HCT116 (cell line): Measurements from ENCODE around the gene SLC13A4.

ENCODE experiments used
- CEBPB ChIP-seq: IDR thresholded peaks from 2 replicates; pipeline ENCODE4 v1.6.1; 2012; ENCODE audit warnings: low read depth
- EGR1 ChIP-seq: IDR thresholded peaks from 2 replicates; pipeline ENCODE4 v1.6.1; 2012; ENCODE audit warnings: low read depth
- EZH2 ChIP-seq: fragments of 200-600 bp; sonication (generic); IDR thresholded peaks from 2 replicates; pipeline ENCODE4 v1.6.1; 2017; ENCODE audit warnings: antibody characterized with exemption, mixed run types
- JUND ChIP-seq: IDR thresholded peaks from 2 replicates; pipeline ENCODE4 v1.6.1; 2012
- POLR2A ChIP-seq: IDR thresholded peaks from 2 replicates; pipeline ENCODE4 v1.7.0; 2011; ENCODE audit warnings: borderline replicate concordance; ENCODE audit not compliant: insufficient read depth, insufficient read length; ENCODE audit errors: extremely low read depth
- POLR2AphosphoS5 ChIP-seq: IDR thresholded peaks from 2 replicates; pipeline ENCODE4 v1.6.1; 2011; ENCODE audit warnings: mild to moderate bottlenecking, low read depth, low read length, moderate library complexity
- RAD21 ChIP-seq: IDR thresholded peaks from 2 replicates; pipeline ENCODE4 v1.6.1; 2012; ENCODE audit warnings: low read depth, mild to moderate bottlenecking
- SIN3A ChIP-seq: IDR thresholded peaks from 2 replicates; pipeline ENCODE4 v1.6.1; 2012; ENCODE audit warnings: low read depth
- ZFX ChIP-seq: fragments of 450-650 bp; IDR thresholded peaks from 2 replicates; pipeline ENCODE4 v1.6.1; 2017
- ZNF274 ChIP-seq: fragments of 200-500 bp; sonication (Bioruptor generic); IDR thresholded peaks from 2 replicates; pipeline ENCODE4 v1.6.1; 2014; ENCODE audit warnings: mild to moderate bottlenecking, low read depth, low read length, inconsistent platforms
- TF ChIP-seq, protein P1 (sequence below), 3 experiments: fragments of 200-600 bp in 1 of 3; sonication (generic) in 1 of 3; IDR thresholded peaks in 2 of 3; conservative IDR thresholded peaks in 1 of 3; 2 replicates each; pipeline ENCODE4 v1.5.1; 2012 to 2017; ENCODE audit warnings: low read depth in 2 of 3, low read length in 2 of 3, antibody characterized with exemption in 1 of 3, borderline replicate concordance in 1 of 3, control low read depth in 1 of 3, mild to moderate bottlenecking in 1 of 3, mixed read lengths in 1 of 3, mixed run types in 1 of 3, moderate library complexity in 1 of 3; ENCODE audit not compliant: insufficient read depth in 1 of 3
- TF ChIP-seq, protein P2 (sequence below): IDR thresholded peaks from 2 replicates; pipeline ENCODE4 v1.6.1; 2012

DNA sequence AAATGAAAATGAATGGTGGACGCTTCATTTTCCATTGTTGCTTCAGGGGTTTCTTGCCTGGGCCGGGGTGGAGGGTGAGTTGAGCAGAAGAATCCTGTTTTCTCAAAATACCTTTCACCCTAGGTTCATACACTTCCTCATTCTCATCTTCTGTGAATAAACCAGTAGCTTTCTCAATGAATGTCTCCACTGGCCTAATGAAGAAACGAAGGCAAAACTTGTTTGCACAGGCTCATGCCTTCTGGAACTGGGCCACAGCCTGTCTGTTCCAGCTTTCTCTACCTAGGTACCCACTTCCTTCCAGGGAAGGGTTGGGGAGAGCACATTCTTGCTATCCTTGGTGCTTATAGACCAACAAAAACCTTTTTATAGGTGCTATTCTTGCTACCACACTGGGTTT is 44.4 kb downstream of the SLC13A4 start:
- TF ChIP-seq POLR2AphosphoS5: no peak
- TF ChIP-seq, protein P1, sequence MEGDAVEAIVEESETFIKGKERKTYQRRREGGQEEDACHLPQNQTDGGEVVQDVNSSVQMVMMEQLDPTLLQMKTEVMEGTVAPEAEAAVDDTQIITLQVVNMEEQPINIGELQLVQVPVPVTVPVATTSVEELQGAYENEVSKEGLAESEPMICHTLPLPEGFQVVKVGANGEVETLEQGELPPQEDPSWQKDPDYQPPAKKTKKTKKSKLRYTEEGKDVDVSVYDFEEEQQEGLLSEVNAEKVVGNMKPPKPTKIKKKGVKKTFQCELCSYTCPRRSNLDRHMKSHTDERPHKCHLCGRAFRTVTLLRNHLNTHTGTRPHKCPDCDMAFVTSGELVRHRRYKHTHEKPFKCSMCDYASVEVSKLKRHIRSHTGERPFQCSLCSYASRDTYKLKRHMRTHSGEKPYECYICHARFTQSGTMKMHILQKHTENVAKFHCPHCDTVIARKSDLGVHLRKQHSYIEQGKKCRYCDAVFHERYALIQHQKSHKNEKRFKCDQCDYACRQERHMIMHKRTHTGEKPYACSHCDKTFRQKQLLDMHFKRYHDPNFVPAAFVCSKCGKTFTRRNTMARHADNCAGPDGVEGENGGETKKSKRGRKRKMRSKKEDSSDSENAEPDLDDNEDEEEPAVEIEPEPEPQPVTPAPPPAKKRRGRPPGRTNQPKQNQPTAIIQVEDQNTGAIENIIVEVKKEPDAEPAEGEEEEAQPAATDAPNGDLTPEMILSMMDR (IDR thresholded peaks at IDR 0.05 in 2 of 3, conservative IDR thresholded peaks at IDR 0.05 in 1 of 3; ENCODE audit: borderline replicate concordance in 1 of 3, insufficient read depth in 1 of 3, low read depth in 2 of 3, low read length in 2 of 3): no peak
- TF ChIP-seq, protein P2, sequence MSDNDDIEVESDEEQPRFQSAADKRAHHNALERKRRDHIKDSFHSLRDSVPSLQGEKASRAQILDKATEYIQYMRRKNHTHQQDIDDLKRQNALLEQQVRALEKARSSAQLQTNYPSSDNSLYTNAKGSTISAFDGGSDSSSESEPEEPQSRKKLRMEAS: no peak
- no peak for TF ChIP-seq EGR1
- TF ChIP-seq SIN3A: no peak
- no peak for TF ChIP-seq ZFX
- no peak for TF ChIP-seq POLR2A
- no peak for TF ChIP-seq CEBPB
- TF ChIP-seq RAD21: no peak
- no peak for TF ChIP-seq EZH2
- no peak for TF ChIP-seq JUND
- no peak for TF ChIP-seq ZNF274
